MM.1S (cell line): ENCODE measurements around the gene CABP4.

Experiments used
- CTCF ChIP-seq: fragments of 300-600 bp; sonication (generic); IDR thresholded peaks from 2 replicates; pipeline ENCODE4 v1.5.1; 2016; ENCODE audit warnings: antibody characterized with exemption, low read length, mixed read lengths
- EZH2phosphoT487 ChIP-seq: fragments of 300-600 bp; sonication (generic); IDR thresholded peaks from 2 replicates; pipeline ENCODE4 v1.6.1; 2018; ENCODE audit warnings: antibody characterized with exemption, low read length

DNA sequence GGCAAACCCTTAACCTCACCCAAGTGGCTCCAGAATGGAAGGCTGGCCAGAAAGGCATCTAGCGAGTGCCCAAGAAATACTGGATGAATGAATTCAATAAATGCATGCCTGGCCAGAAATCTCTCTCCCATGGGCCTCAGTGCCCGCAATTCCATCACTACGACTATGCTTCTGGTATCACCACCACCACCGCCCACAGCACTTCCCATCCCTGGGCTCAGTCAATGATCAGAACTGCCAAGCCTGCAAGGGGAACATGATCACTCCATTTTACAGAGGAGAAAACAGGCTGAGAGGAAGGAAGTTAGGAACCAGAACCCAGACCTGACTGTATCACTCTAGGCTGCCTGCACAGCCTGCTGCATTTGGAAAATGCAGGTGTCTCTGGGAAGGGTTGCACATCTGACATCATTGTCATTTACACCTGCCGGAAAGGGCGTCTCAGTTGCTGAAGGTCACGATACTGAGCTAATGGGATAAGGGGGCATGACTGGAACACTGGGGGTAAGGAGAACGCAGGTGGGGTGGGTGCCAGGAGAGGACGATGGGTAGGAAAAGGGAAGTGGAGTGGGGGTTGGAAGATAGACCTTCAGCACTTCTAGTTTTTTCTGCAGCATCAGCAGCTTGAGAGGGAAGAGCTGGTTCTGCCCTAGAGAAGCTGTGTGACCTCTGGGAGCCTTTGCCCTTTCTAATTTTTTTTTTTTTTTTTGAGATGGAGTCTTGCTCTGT is 5.9 kb upstream of the CABP4 start:
- TF ChIP-seq CTCF (no peak), EZH2phosphoT487 (no peak)
